Regular cardiac myocyte (primary cell): ENCODE measurements around the gene CLEC2B. TPM values are rescaled to one million over a fixed set of nuclear protein-coding genes. Genes with fewer than 3 reads are reported as not detected.

Experiments
- total RNA-seq: library from RNA; depleted of rRNA; stranded (reverse); fragments of >200 nt; gene quantifications from 2 replicates; pipeline ENCODE4 v1.2.3, GENCODE V29; 2014

CLEC2B gene
- total RNA-seq: 15.1 and 24.2 TPM in 2 replicates

GRCh38 chr12:9869307-9870161 lies at the start of gene CLEC2B:
TSS of gene CLEC2B (minus strand) at chr12:9869354.

GRCh38 chr12:9881246-9881645 lies 12.1 kb upstream of the CLEC2B start, which contains the start of gene KLRF2:
TSS of gene KLRF2 (plus strand) at chr12:9881489. CDS start at chr12:9881596, 107 bp downstream.

GRCh38 chr12:9827209-9827888 lies 41.8 kb downstream of the CLEC2B start, which contains the start of gene KLRF1:
TSS of gene KLRF1 (plus strand) at chr12:9827481. CDS start at chr12:9827545, 64 bp downstream.

Other genes starting within 250 kb of the CLEC2B start
- 1.2 and 2.3 TPM in 2 replicates for gene CLEC2D, start 199.6 kb downstream of the CLEC2B start, total RNA-seq
- not detected in 2 replicates for gene CLECL1, start 136.3 kb downstream of the CLEC2B start, total RNA-seq
- not detected in 2 replicates for gene CD69, start 108.5 kb downstream of the CLEC2B start, total RNA-seq
- not detected in 2 replicates for gene KLRF1, start 41.9 kb downstream of the CLEC2B start, total RNA-seq
- gene KLRF2, start 12.1 kb upstream of the CLEC2B start, total RNA-seq: not detected in 2 replicates
- gene CLEC2A, start 63.0 kb upstream of the CLEC2B start, total RNA-seq: not detected in 2 replicates
- not detected in 2 replicates for gene CLEC12A, start 102.1 kb upstream of the CLEC2B start, total RNA-seq
- gene CLEC1B, start 129.8 kb upstream of the CLEC2B start, total RNA-seq: not detected in 2 replicates
- gene CLEC12B, start 141.3 kb upstream of the CLEC2B start, total RNA-seq: not detected in 2 replicates
- not detected in 2 replicates for gene CLEC9A, start 161.3 kb upstream of the CLEC2B start, total RNA-seq
- gene CLEC1A, start 229.6 kb upstream of the CLEC2B start, total RNA-seq: under 0.01 TPM in 1 of 2 replicates, not detected in the other